ENCODE measurements around the gene SULF2. TPM values are rescaled to one million over a fixed set of nuclear protein-coding genes. Genes with fewer than 3 reads are reported as not detected.

SULF2 gene
- total and polyA plus RNA-seq, 2 of the 13 experiments (the other 11 are each of a cell fraction or from before 2014, with no cell fraction given) = 7.2 to 50.9 TPM

- TF ChIP-seq ZNF710 (CRISPR knock-in tag; IDR thresholded peaks at IDR 0.05; ENCODE audit: borderline replicate concordance) (no peak), HOXD1 (CRISPR knock-in tag; IDR thresholded peaks at IDR 0.05) (peak; percentile 17; the same call in 1 of the 2 replicates), AKNA (CRISPR knock-in tag; IDR thresholded peaks at IDR 0.05; ENCODE audit: borderline replicate concordance) (no peak), ZNF652 (CRISPR knock-in tag; IDR thresholded peaks at IDR 0.05; ENCODE audit: borderline replicate concordance, low read depth) (peak; percentile 40; the same call in 1 of the 2 replicates), KDM2A (CRISPR knock-in tag; IDR thresholded peaks at IDR 0.05; ENCODE audit: borderline replicate concordance, low read depth) (peak; percentile 82), ERF (CRISPR knock-in tag; IDR thresholded peaks at IDR 0.05) (peak; percentile 92), MAZ (IDR thresholded peaks at IDR 0.05; ENCODE audit: borderline replicate concordance, low read depth, low read length) (0 out of 2 replicates have a peak, but pooled peaks have one; percentile 54), MAZ (CRISPR knock-in tag; IDR thresholded peaks at IDR 0.05; ENCODE audit: low read depth) (peak; percentile 79), SCMH1 (CRISPR knock-in tag; IDR thresholded peaks at IDR 0.05; ENCODE audit: borderline replicate concordance) (no peak), NFE2L2 (IDR thresholded peaks at IDR 0.05; ENCODE audit: low read length) (0 out of 2 replicates have a peak, but pooled peaks have one; percentile 23), FOSL2 (CRISPR knock-in tag; IDR thresholded peaks at IDR 0.05) (peak; percentile 56; the same call in 1 of the 2 replicates), HNF4G (IDR thresholded peaks at IDR 0.05; ENCODE audit: borderline replicate concordance, low read depth, low read length) (peak; percentile 86), HNF4G (CRISPR knock-in tag; IDR thresholded peaks at IDR 0.05; ENCODE audit: borderline replicate concordance, low read depth) (peak; percentile 70; the same call in 1 of the 2 replicates), ZNF580 (CRISPR knock-in tag; IDR thresholded peaks at IDR 0.05; ENCODE audit: borderline replicate concordance, low read depth) (peak; percentile 77; the same call in 1 of the 2 replicates), ZNF354B (CRISPR knock-in tag; IDR thresholded peaks at IDR 0.05) (no peak), CCDC6 (CRISPR knock-in tag; IDR thresholded peaks at IDR 0.05) (0 out of 2 replicates have a peak, but pooled peaks have one; percentile 28), ZNF878 (CRISPR knock-in tag; IDR thresholded peaks at IDR 0.05) (0 out of 2 replicates have a peak, but pooled peaks have one; percentile 53), ZNF431 (CRISPR knock-in tag; IDR thresholded peaks at IDR 0.05; ENCODE audit: borderline replicate concordance, low read depth) (0 out of 2 replicates have a peak, but pooled peaks have one; percentile 54), BORCS8-MEF2B (CRISPR knock-in tag; IDR thresholded peaks at IDR 0.05) (peak; percentile 84), ZNF510 (CRISPR knock-in tag; IDR thresholded peaks at IDR 0.05; ENCODE audit: low read depth) (no peak), ZNF614 (CRISPR knock-in tag; IDR thresholded peaks at IDR 0.05; ENCODE audit: borderline replicate concordance) (peak; percentile 74; the same call in 1 of the 2 replicates)
Measured at GRCh38 chr20:47725248-47725973, 59.9 kb downstream of the SULF2 start (continued).

Measured in HepG2 (cell line).